WTC11 (cell line): Measurements from ENCODE around the gene NCS1. TPM values are rescaled to one million over a fixed set of nuclear protein-coding genes. Genes with fewer than 3 reads are reported as not detected.

Experiments
- ATAC-seq: fragments of 200-7000 bp; cut with Tn5 transposase; 2 replicates; pipeline ENCODE4 v1.10.0; 2021; ENCODE audit warnings: mild to moderate bottlenecking, moderate library complexity
- CTCF ChIA-PET: fragments of 300-600 bp; sonication (Branson Sonifier 250); formaldehyde crosslinking; loops from one replicate; lab custom pipeline; 2021; ENCODE audit warnings: antibody characterized with exemption; lab: Charles Lee
- POLR2A ChIA-PET: fragments of 350-600 bp; sonication (Branson Sonifier 250); formaldehyde crosslinking; loops from one replicate; lab custom pipeline; 2021; ENCODE audit warnings: antibody characterized with exemption; lab: Charles Lee
- DNase-seq: peaks from one replicate; pipeline ENCODE4 v3.0.0; 2021; ENCODE audit warnings: low spot score
- H3K27ac Mint-ChIP-seq: 2 replicates; pipeline ENCODE4 v1.8.0; 2021; ENCODE audit warnings: mixed read lengths
- H3K27me3 Mint-ChIP-seq: 2 replicates; pipeline ENCODE4 v1.8.0; 2021; ENCODE audit warnings: low read depth, mild to moderate bottlenecking, moderate library complexity, mixed read lengths
- H3K36me3 Mint-ChIP-seq: 2 replicates; pipeline ENCODE4 v1.8.0; 2021; ENCODE audit warnings: mixed read lengths
- H3K4me1 Mint-ChIP-seq: 2 replicates; pipeline ENCODE4 v1.8.0; 2022; ENCODE audit warnings: mixed read lengths
- H3K4me3 Mint-ChIP-seq: 2 replicates; pipeline ENCODE4 v1.8.0; 2021; ENCODE audit warnings: mild to moderate bottlenecking, moderate library complexity, mixed read lengths
- H3K9me3 Mint-ChIP-seq: 2 replicates; pipeline ENCODE4 v1.8.0; 2021; ENCODE audit warnings: mixed read lengths
- ELF4 ChIP-seq: sonication (generic); formaldehyde crosslinking; IDR thresholded peaks from 2 replicates; pipeline ENCODE4 v1.8.1; 2022; ENCODE audit warnings: low read depth, mild to moderate bottlenecking, moderate library complexity, missing genetic modification reagents
- ESRRA ChIP-seq: sonication (generic); formaldehyde crosslinking; IDR thresholded peaks from 2 replicates; pipeline ENCODE4 v1.8.1; 2022; ENCODE audit warnings: mild to moderate bottlenecking, missing genetic modification reagents, borderline replicate concordance
- FOXJ3 ChIP-seq: sonication (generic); formaldehyde crosslinking; IDR thresholded peaks from 2 replicates; pipeline ENCODE4 v1.9.0; 2021; ENCODE audit warnings: missing genetic modification reagents, mild to moderate bottlenecking, borderline replicate concordance
- GABPB1 ChIP-seq: sonication (generic); formaldehyde crosslinking; IDR thresholded peaks from 2 replicates; pipeline ENCODE4 v1.8.1; 2023; ENCODE audit warnings: mild to moderate bottlenecking, missing genetic modification reagents
- GRHL2 ChIP-seq: fragments of 250-450 bp; sonication (Bioruptor Pico); IDR thresholded peaks from 2 replicates; pipeline ENCODE4 v1.8.0; 2022; ENCODE audit warnings: mild to moderate bottlenecking, moderate library complexity; ENCODE audit not compliant: insufficient replicate concordance, severe bottlenecking
- HMGA2 ChIP-seq: fragments of 250-450 bp; sonication (Bioruptor Pico); IDR thresholded peaks from 2 replicates; pipeline ENCODE4 v1.4.0; 2021; ENCODE audit warnings: mild to moderate bottlenecking, moderate library complexity
- JUN ChIP-seq: sonication (generic); formaldehyde crosslinking; IDR thresholded peaks from 2 replicates; pipeline ENCODE4 v1.8.0; 2023; ENCODE audit warnings: mild to moderate bottlenecking, missing genetic modification reagents
- KAT7 ChIP-seq: sonication (generic); formaldehyde crosslinking; IDR thresholded peaks from 2 replicates; pipeline ENCODE4 v1.8.1; 2023; ENCODE audit warnings: missing genetic modification reagents, mild to moderate bottlenecking, borderline replicate concordance
- NR2C2 ChIP-seq: sonication (generic); formaldehyde crosslinking; IDR thresholded peaks from 2 replicates; pipeline ENCODE4 v1.8.0; 2022; ENCODE audit warnings: mild to moderate bottlenecking, missing genetic modification reagents
- RORB ChIP-seq: fragments of 250-450 bp; sonication (Bioruptor Pico); IDR thresholded peaks from 2 replicates; pipeline ENCODE4 v1.9.0; 2021; ENCODE audit warnings: mild to moderate bottlenecking
- SOX15 ChIP-seq: fragments of 250-450 bp; sonication (Bioruptor Pico); IDR thresholded peaks from 2 replicates; pipeline ENCODE4 v1.9.0; 2021; ENCODE audit warnings: mild to moderate bottlenecking
- TCF7 ChIP-seq: sonication (generic); formaldehyde crosslinking; IDR thresholded peaks from 2 replicates; pipeline ENCODE4 v1.8.0; 2022; ENCODE audit warnings: mild to moderate bottlenecking, low read depth, missing genetic modification reagents, moderate library complexity
- ZNF232 ChIP-seq: sonication (generic); formaldehyde crosslinking; IDR thresholded peaks from 2 replicates; pipeline ENCODE4 v1.8.0; 2022; ENCODE audit warnings: mild to moderate bottlenecking, missing genetic modification reagents
- ZNF396 ChIP-seq: fragments of 250-450 bp; sonication (Bioruptor Pico); IDR thresholded peaks from 2 replicates; pipeline ENCODE4 v1.8.0; 2021; ENCODE audit warnings: mild to moderate bottlenecking, moderate library complexity, borderline replicate concordance
- ZNF416 ChIP-seq: fragments of 250-450 bp; sonication (Bioruptor Pico); IDR thresholded peaks from 2 replicates; pipeline ENCODE4 v1.9.0; 2021; ENCODE audit warnings: mild to moderate bottlenecking, inconsistent platforms
- ZNF512 ChIP-seq: sonication (generic); formaldehyde crosslinking; IDR thresholded peaks from 2 replicates; pipeline ENCODE4 v1.8.1; 2022; ENCODE audit warnings: missing genetic modification reagents, borderline replicate concordance
- ZNF532 ChIP-seq: fragments of 250-450 bp; sonication (Bioruptor Pico); IDR thresholded peaks from 2 replicates; pipeline ENCODE4 v1.9.0; 2021; ENCODE audit warnings: mild to moderate bottlenecking, borderline replicate concordance
- total RNA-seq: library from RNA; stranded (reverse); gene quantifications from 3 replicates; pipeline ENCODE4 v1.2.3, GENCODE V29; 2021
- TF ChIP-seq, protein P1 (sequence below): sonication (generic); formaldehyde crosslinking; IDR thresholded peaks from 2 replicates; pipeline ENCODE4 v1.8.1; 2023; ENCODE audit warnings: mild to moderate bottlenecking, missing genetic modification reagents
- TF ChIP-seq, protein P2 (sequence below): fragments of 200-600 bp; IDR thresholded peaks from 2 replicates; pipeline ENCODE4 v1.8.0; 2022; ENCODE audit warnings: antibody characterized with exemption
- TF ChIP-seq, protein P3 (sequence below): sonication (generic); formaldehyde crosslinking; IDR thresholded peaks from 2 replicates; pipeline ENCODE4 v1.8.1; 2023; ENCODE audit warnings: mild to moderate bottlenecking, missing genetic modification reagents, moderate library complexity

NCS1 gene
- total RNA-seq, 1 experiment from 2014 or later: 32.4 TPM

DNA sequence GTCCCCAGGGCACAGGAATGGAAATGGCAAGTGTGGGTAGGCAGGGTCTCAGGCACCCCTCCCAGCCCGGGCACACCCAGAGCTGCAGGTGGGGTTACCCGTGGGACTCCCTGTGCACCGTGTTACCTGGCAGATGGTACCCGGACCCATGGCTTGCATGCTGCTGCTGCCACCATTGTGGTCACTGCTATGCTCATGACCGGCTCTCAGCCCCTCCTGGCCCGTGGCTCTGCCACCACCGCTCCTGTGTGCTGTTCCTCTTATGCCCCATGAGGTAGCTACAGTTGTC, 71.6 kb downstream of the NCS1 start:
- CTCF ChIA-PET: interaction anchor here (0.5 to 2.8 kb wide), 15 partner anchors 9 to 346 kb away, joined by 3 to 15 read pairs (median 4); partner anchors contain the start of gene HMCN2
- Mint-ChIP-seq H3K27ac (no peak overlapping the region), H3K27me3 (peaks cover 14% of the 10 kb centered on the region), H3K4me3 (no peak overlapping the region), H3K36me3 (no peaks in the 10 kb centered on the region), H3K9me3 (no peaks in the 10 kb centered on the region), H3K4me1 (peaks cover 10% of the 10 kb centered on the region)
- ATAC-seq (no peak), DNase-seq (no peak)
- POLR2A ChIA-PET: no interaction called here
- TF ChIP-seq ESRRA (CRISPR knock-in tag) (no peak), ELF4 (CRISPR knock-in tag) (no peak), GABPB1 (CRISPR knock-in tag) (no peak), ZNF232 (no peak), KAT7 (CRISPR knock-in tag) (no peak), NR2C2 (CRISPR knock-in tag) (no peak), ZNF396 (CRISPR knock-in tag) (no peak), HMGA2 (no peak), FOXJ3 (no peak), SOX15 (CRISPR knock-in tag) (no peak), ZNF512 (no peak), RORB (no peak), TCF7 (CRISPR knock-in tag) (no peak), ZNF416 (CRISPR knock-in tag) (no peak), JUN (no peak), GRHL2 (CRISPR knock-in tag) (no peak), ZNF532 (CRISPR knock-in tag) (no peak)
- TF ChIP-seq, protein P1, sequence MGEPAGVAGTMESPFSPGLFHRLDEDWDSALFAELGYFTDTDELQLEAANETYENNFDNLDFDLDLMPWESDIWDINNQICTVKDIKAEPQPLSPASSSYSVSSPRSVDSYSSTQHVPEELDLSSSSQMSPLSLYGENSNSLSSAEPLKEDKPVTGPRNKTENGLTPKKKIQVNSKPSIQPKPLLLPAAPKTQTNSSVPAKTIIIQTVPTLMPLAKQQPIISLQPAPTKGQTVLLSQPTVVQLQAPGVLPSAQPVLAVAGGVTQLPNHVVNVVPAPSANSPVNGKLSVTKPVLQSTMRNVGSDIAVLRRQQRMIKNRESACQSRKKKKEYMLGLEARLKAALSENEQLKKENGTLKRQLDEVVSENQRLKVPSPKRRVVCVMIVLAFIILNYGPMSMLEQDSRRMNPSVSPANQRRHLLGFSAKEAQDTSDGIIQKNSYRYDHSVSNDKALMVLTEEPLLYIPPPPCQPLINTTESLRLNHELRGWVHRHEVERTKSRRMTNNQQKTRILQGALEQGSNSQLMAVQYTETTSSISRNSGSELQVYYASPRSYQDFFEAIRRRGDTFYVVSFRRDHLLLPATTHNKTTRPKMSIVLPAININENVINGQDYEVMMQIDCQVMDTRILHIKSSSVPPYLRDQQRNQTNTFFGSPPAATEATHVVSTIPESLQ (CRISPR knock-in tag): no peak
- TF ChIP-seq, protein P2, sequence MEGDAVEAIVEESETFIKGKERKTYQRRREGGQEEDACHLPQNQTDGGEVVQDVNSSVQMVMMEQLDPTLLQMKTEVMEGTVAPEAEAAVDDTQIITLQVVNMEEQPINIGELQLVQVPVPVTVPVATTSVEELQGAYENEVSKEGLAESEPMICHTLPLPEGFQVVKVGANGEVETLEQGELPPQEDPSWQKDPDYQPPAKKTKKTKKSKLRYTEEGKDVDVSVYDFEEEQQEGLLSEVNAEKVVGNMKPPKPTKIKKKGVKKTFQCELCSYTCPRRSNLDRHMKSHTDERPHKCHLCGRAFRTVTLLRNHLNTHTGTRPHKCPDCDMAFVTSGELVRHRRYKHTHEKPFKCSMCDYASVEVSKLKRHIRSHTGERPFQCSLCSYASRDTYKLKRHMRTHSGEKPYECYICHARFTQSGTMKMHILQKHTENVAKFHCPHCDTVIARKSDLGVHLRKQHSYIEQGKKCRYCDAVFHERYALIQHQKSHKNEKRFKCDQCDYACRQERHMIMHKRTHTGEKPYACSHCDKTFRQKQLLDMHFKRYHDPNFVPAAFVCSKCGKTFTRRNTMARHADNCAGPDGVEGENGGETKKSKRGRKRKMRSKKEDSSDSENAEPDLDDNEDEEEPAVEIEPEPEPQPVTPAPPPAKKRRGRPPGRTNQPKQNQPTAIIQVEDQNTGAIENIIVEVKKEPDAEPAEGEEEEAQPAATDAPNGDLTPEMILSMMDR: no peak
- TF ChIP-seq, protein P3, sequence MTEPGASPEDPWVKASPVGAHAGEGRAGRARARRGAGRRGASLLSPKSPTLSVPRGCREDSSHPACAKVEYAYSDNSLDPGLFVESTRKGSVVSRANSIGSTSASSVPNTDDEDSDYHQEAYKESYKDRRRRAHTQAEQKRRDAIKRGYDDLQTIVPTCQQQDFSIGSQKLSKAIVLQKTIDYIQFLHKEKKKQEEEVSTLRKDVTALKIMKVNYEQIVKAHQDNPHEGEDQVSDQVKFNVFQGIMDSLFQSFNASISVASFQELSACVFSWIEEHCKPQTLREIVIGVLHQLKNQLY (CRISPR knock-in tag): no peak
